Measurements from ENCODE around the gene NOL12.

NOL12 gene

DNA sequence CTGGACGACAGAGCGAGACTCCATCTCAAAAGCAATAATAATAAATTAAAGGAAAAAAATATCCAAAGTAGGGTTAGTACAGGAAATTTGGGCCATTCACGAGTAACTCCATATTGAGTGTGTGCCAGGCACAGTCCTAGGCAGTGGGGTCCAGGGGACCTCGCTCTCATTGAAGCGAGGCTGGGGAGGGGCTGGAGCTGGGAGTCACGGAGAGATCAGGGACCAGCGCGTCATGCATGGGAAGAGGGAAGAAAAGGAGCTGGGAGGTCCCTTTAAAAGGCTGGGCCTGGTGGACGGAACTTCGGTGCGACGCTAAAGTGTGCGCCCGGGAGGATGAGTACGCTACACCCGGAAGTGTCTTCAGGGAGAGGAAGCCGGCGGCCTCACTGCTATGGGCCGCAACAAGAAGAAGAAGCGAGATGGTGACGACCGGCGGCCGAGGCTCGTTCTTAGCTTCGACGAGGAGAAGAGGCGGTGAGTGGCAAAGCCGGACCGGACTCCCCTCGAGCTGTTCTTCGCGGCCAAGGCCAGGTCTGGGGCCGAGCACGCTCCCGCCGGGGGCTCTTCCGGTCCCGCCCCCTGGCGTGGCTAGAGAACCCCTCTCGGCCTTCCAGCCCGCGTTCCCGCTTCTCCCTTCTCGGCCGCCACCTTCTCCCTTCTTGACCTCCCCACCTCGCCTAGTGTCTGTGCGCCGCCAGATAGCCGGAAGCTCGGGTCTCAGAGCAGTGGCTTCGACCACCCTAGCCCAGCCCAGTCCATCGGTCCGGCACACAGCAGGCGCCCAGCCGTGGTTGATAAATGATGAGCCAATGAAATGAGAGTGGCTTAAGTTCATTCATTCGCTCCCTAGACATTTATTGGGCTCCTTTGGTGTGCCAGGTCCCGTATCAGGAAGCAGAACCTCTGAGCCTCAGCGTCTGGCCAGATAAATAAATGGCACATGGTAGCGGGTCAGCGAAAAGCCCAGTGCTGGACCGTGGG, at the start of gene NOL12 (continued):
- TF ChIP-seq, protein P1, sequence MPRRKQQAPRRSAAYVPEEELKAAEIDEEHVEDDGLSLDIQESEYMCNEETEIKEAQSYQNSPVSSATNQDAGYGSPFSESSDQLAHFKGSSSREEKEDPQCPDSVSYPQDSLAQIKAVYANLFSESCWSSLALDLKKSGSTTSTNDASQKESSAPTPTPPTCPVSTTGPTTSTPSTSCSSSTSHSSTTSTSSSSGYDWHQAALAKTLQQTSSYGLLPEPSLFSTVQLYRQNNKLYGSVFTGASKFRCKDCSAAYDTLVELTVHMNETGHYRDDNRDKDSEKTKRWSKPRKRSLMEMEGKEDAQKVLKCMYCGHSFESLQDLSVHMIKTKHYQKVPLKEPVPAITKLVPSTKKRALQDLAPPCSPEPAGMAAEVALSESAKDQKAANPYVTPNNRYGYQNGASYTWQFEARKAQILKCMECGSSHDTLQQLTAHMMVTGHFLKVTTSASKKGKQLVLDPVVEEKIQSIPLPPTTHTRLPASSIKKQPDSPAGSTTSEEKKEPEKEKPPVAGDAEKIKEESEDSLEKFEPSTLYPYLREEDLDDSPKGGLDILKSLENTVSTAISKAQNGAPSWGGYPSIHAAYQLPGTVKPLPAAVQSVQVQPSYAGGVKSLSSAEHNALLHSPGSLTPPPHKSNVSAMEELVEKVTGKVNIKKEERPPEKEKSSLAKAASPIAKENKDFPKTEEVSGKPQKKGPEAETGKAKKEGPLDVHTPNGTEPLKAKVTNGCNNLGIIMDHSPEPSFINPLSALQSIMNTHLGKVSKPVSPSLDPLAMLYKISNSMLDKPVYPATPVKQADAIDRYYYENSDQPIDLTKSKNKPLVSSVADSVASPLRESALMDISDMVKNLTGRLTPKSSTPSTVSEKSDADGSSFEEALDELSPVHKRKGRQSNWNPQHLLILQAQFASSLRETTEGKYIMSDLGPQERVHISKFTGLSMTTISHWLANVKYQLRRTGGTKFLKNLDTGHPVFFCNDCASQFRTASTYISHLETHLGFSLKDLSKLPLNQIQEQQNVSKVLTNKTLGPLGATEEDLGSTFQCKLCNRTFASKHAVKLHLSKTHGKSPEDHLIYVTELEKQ (tag by site-specific recombination; IDR thresholded peaks at IDR 0.05; ENCODE audit: borderline replicate concordance) = peak; percentile 87
- TF ChIP-seq, protein P2, sequence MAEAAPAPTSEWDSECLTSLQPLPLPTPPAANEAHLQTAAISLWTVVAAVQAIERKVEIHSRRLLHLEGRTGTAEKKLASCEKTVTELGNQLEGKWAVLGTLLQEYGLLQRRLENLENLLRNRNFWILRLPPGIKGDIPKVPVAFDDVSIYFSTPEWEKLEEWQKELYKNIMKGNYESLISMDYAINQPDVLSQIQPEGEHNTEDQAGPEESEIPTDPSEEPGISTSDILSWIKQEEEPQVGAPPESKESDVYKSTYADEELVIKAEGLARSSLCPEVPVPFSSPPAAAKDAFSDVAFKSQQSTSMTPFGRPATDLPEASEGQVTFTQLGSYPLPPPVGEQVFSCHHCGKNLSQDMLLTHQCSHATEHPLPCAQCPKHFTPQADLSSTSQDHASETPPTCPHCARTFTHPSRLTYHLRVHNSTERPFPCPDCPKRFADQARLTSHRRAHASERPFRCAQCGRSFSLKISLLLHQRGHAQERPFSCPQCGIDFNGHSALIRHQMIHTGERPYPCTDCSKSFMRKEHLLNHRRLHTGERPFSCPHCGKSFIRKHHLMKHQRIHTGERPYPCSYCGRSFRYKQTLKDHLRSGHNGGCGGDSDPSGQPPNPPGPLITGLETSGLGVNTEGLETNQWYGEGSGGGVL (tag by site-specific recombination; IDR thresholded peaks at IDR 0.05) = peak; percentile 62
- TF ChIP-seq ZBTB8A (tag by site-specific recombination; IDR thresholded peaks at IDR 0.05) = peak; percentile 69
- peak; percentile 30 for TF ChIP-seq ZNF239 (tag by site-specific recombination; IDR thresholded peaks at IDR 0.05)
- no peak for TF ChIP-seq ZNF529 (tag by site-specific recombination; IDR thresholded peaks at IDR 0.05; ENCODE audit: insufficient replicate concordance)
- peak; percentile 70 for TF ChIP-seq ZIC2 (tag by site-specific recombination; IDR thresholded peaks at IDR 0.05)
- TF ChIP-seq ZNF16 (tag by site-specific recombination; IDR thresholded peaks at IDR 0.05; ENCODE audit: low read depth) = 0 out of 2 replicates have a peak, but pooled peaks have one; percentile 22
- TF ChIP-seq PATZ1 (tag by site-specific recombination; IDR thresholded peaks at IDR 0.05) = peak; percentile 97
- TF ChIP-seq ZFP41 (tag by site-specific recombination; IDR thresholded peaks at IDR 0.05; ENCODE audit: borderline replicate concordance) = no peak
- TF ChIP-seq, protein P3, sequence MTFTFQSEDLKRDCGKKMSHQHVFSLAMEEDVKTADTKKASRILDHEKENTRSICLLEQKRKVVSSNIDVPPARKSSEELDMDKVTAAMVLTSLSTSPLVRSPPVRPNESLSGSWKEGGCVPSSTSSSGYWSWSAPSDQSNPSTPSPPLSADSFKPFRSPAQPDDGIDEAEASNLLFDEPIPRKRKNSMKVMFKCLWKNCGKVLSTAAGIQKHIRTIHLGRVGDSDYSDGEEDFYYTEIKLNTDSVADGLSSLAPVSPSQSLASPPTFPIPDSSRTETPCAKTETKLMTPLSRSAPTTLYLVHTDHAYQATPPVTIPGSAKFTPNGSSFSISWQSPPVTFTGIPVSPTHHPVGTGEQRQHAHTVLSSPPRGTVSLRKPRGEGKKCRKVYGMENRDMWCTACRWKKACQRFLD (tag by site-specific recombination; IDR thresholded peaks at IDR 0.05) = 0 out of 2 replicates have a peak, but pooled peaks have one; percentile 64
- TF ChIP-seq ZNF391 (tag by site-specific recombination; IDR thresholded peaks at IDR 0.05; ENCODE audit: borderline replicate concordance, low read depth) = peak; percentile 98
- peak; percentile 98 for TF ChIP-seq ZNF394 (tag by site-specific recombination; IDR thresholded peaks at IDR 0.05; ENCODE audit: borderline replicate concordance)
- peak; percentile 94 for TF ChIP-seq ZNF2 (tag by site-specific recombination; IDR thresholded peaks at IDR 0.05)
- peak; percentile 92 for TF ChIP-seq ZNF792 (tag by site-specific recombination; IDR thresholded peaks at IDR 0.05)
- TF ChIP-seq SP3 (tag by site-specific recombination; IDR thresholded peaks at IDR 0.05) = peak; percentile 98
- TF ChIP-seq ZNF133 (tag by site-specific recombination; IDR thresholded peaks at IDR 0.05) = no peak
- peak; percentile 61 for TF ChIP-seq BCL11B (tag by site-specific recombination; IDR thresholded peaks at IDR 0.05; ENCODE audit: low read depth)
- no peak for TF ChIP-seq ZNF404 (tag by site-specific recombination; IDR thresholded peaks at IDR 0.05)
- TF ChIP-seq HIC1 (tag by site-specific recombination; IDR thresholded peaks at IDR 0.05) = no peak
- TF ChIP-seq ZSCAN5A (tag by site-specific recombination; IDR thresholded peaks at IDR 0.05) = peak; percentile 96
